Omental fat pad (tissue), 4 donors: ENCODE results near the gene CYP27B1. TPM values are rescaled to one million over a fixed set of nuclear protein-coding genes. Genes with fewer than 3 reads are reported as not detected.

Experiments used
- ATAC-seq: fragments of 150-250 bp; one replicate; pipeline ENCODE4 v1.9.1; 2016; ENCODE audit warnings: mild to moderate bottlenecking, moderate library complexity; ENCODE audit not compliant: low FRiP score
- DNase-seq: peaks from one replicate; pipeline ENCODE4 v3.0.0-alpha.2; 2019; ENCODE audit warnings: low spot score
- total RNA-seq, 4 donors: library from RNA; depleted of rRNA; stranded (reverse); fragments of >200 nt; gene quantifications; one replicate each; pipeline ENCODE4 v1.1.0, GENCODE V29; 2016
- TF ChIP-seq, protein P1 (sequence below), 3 donors: fragments of 450-650 bp; IDR thresholded peaks; one replicate each; pipeline ENCODE4 v1.5.1; 2016 to 2017; ENCODE audit warnings: antibody characterized with exemption in 3 of 3, mild to moderate bottlenecking in 3 of 3, moderate library complexity in 2 of 3

CYP27B1 gene
- total RNA-seq, 4 donors from 2014 or later = 0.19 to 5.6 (median 2.8) TPM; not detected in 1

DNA sequence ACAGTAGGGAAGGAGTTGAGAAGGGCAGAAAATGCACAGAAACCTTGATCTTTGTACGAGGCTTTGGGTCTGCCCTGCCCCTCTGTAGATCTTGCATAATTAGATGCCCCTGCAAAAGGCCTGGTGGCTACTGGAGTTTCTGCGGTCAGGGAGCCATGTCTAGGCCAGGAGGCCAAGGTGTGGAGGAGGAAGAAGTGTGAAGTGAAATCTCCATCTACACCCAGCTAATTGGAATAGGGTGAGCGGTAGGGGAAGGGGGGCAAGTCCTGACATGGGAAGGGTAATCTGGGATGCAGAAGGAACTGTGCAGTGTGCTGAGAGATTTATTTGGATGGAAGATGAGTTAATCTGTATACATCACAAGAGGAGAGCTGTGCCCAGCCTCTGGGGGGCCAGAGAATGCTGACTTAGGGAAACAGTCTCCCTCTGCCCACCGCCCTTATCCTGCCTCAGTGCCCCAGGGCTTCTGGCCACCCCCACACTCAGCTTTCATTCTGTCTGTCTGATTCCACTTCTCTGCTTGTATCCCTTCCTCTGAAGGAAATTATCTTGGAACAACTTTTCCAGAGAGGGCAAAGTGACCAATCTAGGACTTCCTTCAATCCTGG lies 5.4 kb downstream of the CYP27B1 start:
- ATAC-seq (no peak), DNase-seq (no peak)
- TF ChIP-seq, protein P1, sequence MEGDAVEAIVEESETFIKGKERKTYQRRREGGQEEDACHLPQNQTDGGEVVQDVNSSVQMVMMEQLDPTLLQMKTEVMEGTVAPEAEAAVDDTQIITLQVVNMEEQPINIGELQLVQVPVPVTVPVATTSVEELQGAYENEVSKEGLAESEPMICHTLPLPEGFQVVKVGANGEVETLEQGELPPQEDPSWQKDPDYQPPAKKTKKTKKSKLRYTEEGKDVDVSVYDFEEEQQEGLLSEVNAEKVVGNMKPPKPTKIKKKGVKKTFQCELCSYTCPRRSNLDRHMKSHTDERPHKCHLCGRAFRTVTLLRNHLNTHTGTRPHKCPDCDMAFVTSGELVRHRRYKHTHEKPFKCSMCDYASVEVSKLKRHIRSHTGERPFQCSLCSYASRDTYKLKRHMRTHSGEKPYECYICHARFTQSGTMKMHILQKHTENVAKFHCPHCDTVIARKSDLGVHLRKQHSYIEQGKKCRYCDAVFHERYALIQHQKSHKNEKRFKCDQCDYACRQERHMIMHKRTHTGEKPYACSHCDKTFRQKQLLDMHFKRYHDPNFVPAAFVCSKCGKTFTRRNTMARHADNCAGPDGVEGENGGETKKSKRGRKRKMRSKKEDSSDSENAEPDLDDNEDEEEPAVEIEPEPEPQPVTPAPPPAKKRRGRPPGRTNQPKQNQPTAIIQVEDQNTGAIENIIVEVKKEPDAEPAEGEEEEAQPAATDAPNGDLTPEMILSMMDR (IDR thresholded peaks at IDR 0.05) = no peak

DNA sequence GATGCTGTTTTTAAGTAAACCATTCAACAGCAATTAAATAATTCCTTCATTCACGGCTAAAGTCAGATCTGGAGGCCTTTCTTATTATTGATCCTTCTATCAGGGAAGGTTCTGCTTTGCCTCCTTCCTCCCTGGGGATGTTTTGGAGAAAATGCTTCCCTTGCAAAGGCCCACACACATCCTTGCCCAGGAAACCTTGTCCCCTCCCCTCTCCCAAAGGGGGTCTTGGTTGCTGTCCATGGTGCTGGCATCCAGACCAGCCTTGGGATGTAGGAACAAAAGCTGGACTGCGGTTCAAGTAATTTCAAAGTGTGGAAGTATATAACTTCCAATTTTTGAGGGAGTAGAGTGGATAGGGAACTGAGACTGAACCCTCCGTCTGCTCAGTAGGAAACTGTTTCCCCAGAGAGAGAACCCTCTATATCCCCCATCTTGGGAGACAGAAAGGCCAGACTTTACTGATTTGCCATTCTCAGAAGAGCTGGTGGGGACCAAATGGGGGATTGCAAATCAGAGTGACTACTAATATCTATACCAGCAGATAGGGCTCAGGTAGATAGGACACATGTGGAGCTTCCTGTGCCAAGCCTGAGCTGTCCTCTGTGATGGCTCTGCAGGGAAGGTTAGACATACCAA lies 6.4 kb downstream of the CYP27B1 start:
- TF ChIP-seq, protein P1 (IDR thresholded peaks at IDR 0.05) = no peak
- no peak for DNase-seq
- ATAC-seq = no peak

DNA sequence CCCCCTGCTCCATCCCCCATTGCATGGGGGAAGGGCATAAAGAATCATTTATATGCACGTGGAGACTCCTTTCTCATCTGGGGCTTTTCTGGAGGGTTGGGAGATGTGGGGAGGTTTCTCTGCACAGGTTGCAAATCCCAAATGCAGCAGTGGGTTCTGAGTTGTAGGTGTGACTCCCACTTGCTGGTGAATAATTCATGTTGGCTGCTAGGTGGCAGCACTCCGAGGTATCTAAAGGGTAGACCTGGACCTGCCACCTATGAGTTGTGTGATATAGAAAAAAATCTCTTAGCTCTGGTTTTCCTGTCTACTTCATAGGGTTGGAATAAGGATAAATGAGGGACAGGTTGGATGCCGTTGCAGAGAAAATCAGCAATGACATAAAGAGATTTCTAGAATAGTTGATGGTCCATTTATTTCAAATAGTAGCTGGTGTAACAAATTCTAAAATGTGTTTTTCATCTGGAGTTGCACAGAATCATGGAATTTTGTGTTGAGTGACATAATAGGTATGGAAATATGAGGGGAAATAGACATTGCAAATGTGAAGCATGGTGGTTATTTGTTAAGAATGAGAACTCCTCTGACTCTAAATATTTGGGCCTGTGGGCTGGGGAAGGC lies 7.4 kb downstream of the CYP27B1 start:
- DNase-seq = no peak
- no peak for ATAC-seq

DNA sequence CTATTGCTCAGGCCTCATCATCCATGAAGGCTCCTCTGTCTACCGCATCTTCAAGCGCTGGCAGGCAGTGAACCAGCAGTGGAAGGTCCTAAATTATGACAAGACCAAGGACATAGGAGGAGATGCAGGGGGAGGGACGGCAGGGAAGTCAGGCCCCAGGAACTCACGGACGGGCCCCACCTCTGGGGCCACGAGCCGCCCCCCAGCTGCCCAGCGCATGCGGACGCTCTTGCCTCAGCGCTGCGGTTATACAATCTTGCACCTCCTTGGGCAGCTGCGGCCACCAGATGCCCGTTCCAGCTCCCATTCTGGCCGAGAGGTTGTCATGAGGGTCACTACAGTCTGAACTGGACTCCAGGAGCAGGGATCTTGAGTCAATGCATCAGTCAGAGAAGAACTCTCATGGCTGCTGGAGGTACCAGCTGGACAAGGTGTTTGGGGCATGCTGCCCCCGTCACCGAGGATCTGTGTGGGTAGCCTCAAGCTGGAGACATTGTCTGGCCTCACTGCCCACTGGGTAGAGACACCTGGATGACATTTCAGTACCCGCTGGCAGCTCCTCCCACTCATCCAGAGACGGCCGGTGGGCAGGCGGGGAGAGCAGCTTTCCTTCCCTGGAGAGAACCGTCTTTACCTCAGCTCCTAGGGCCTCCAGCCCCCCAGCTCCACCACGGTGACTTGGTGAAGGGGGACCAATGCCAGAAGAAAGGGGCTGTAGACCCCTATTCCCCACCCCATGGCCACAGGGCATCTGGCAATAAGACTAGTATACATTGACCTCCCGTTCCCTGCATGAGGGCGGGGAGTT lies 8.1 kb downstream of the CYP27B1 start:
- DNase-seq (no peak), ATAC-seq (no peak)
- TF ChIP-seq, protein P1 (IDR thresholded peaks at IDR 0.05) = no peak

More for the DNA sequence above, 7.4 kb downstream of the CYP27B1 start:
- TF ChIP-seq, protein P1 (IDR thresholded peaks at IDR 0.05) = no peak

DNA sequence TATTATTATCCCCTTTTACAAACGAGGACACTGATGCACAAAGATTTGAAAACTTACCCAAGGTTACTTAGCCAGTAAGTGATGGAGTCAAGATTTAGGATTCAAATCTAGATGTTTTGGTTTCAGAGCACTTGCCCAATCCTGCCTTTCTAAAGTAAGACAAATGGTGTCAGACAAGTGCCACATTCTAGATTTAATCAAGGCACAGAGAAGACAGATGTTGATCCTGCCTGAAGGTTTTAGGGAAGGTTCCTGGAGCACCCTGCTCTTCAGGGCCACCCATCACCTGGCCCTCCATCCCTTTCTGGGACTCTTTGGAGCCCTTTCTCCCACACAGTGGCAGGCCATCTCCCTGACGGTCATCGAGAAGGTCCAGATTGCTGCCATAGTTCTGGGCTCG lies 9.1 kb downstream of the CYP27B1 start:
- TF ChIP-seq, protein P1 (IDR thresholded peaks at IDR 0.05) = no peak
- ATAC-seq (no peak), DNase-seq (no peak)

DNA sequence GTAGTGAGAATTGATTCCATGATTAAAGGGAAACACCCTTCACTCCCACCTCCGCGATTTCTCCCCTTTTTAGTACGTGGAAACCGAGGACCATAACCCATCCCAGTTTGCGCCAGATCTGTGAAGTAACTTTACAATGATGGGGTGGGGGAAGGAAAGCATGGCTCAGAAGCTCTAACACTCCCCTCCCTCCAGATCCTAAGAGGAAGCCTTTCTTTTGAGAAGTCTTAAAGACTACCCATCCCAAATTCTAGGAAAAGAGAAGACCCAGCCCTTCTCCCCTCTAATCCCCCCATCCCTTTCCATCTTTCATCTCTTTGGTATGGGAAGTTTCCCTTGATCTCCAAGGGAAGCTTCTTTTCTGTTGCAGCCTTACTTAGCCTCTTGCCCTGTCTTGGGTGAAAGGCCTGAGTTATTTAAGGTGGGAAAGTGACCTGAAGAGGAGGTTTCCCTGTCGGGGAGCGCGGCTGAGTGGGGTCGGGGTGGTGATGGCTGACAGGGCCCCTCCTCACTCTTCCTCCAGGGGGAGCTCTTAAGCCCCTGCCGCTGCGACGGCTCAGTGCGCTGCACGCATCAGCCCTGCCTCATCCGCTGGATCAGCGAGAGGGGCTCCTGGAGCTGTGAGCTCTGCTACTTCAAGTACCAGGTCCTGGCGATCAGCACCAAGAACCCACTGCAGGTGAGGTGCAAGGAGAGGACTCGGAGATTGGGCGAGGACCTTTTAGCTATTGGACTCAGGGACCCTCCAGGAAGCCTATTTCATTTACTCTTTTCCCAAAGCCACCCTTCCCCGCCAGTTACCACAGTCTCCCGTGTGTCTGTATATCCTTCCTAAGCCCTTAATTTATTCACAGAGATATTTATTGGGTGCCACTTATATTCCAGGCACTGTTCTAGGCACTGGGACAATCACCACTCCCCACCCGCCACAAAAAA lies 10.2 kb downstream of the CYP27B1 start:
- TF ChIP-seq, protein P1 (IDR thresholded peaks at IDR 0.05) = no peak
- ATAC-seq (no peak), DNase-seq (no peak)
